Mesothelial cell of epicardium (in vitro differentiated cells): ENCODE results near the gene CCDC152. TPM values are rescaled to one million over a fixed set of nuclear protein-coding genes. Genes with fewer than 3 reads are reported as not detected.

ENCODE experiments used
- total RNA-seq: library from RNA; stranded (reverse); gene quantifications from 3 replicates; pipeline ENCODE4 v1.2.1, GENCODE V29; 2021

The CCDC152 gene
- total RNA-seq, 1 donor from 2014 or later, result not detected

Other genes with a start within 250 kb of the CCDC152 start
- gene SELENOP, start 55.1 kb downstream of the CCDC152 start, total RNA-seq, result 84.5 to 95.8 TPM (median 86.9 TPM) in 3 replicates